HG02884 (cell line): ENCODE data around the gene LASP1.

Experiments
- ATAC-seq: cut with Tn5 transposase; IDR thresholded peaks from one replicate; pipeline ENCODE4 v1.9.1; 2021; ENCODE audit warnings: mild to moderate bottlenecking, moderate library complexity; ENCODE audit not compliant: unreplicated experiment

LASP1 gene

DNA sequence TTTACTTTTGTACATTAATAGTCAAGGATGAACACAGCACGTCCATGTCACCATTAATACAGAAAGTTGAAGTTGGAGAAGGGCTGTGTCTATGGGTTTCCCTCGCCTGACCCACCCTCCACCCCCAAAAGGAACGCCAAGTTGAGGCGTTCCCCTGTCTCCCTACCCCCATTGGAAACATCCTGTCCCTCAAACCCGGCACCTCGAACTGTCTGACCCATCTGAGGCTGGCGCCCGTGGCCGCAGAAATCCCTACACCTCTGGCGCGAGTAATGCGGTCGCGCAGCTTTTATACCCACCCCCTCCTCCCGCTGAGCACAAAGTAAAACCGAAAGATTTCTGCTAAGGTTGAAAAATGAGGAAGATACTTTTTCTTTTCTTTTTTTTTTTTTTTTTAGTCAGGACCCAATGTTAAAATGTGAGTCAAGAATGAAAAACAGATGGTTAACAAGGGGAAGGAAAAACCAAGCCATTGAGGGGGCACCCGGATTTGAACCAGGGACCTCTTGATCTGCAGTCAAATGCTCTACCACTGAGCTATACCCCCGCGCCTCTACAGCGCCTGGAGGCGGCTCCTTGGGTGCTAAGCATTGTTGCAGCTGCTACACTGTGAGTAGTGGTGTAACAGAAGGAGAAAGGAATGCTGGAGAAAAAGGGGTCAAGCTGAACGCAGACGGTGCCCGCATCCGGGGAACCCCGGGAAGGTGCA lies 887 bp upstream of the LASP1 start:
- ATAC-seq = no peak

DNA sequence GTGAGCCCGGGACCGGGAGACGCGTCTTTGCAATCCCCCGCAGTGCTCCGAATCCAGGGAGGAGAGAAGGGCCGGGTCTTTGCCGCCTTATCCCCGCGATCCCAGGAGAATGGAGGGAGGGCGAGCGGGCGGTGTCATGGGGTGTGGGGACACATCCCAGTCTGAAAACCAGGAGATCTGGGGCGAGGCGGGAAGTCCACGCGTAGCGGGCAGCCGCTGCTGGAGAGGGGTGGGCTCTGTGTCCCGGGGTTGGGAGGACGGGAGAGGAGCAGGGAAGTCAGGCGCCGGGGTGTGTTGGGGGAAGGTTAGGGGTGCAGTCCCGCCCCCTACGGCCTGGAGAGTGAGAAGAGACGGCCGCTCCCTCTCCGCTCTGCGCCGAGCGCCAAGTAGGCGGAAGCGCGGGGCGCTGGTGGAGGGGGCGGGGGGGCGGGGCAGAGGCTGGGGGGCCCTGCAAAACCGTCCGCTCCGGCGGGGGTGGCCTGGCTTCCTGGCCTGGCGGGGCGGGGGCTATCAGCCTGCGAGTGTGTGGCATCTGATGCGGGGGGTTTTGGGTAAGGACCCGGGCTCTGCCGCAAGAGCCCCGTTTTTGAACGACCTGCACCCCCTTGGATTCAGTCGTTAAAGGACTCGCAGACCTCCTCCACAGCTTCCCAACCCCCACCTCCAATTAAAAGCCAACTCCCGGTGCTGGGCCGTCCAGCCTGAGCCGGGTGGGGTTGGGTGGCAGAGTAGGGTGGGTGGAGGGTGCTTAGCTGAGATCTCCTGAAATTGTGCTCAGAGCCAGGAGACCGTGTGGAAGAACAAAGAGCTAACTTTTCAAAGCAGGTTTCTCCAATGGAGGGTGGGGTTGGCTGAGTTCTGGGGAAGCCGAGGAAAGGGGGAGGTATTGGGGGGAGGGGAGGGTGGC lies 654 bp downstream of the LASP1 start:
- ATAC-seq = no peak

DNA sequence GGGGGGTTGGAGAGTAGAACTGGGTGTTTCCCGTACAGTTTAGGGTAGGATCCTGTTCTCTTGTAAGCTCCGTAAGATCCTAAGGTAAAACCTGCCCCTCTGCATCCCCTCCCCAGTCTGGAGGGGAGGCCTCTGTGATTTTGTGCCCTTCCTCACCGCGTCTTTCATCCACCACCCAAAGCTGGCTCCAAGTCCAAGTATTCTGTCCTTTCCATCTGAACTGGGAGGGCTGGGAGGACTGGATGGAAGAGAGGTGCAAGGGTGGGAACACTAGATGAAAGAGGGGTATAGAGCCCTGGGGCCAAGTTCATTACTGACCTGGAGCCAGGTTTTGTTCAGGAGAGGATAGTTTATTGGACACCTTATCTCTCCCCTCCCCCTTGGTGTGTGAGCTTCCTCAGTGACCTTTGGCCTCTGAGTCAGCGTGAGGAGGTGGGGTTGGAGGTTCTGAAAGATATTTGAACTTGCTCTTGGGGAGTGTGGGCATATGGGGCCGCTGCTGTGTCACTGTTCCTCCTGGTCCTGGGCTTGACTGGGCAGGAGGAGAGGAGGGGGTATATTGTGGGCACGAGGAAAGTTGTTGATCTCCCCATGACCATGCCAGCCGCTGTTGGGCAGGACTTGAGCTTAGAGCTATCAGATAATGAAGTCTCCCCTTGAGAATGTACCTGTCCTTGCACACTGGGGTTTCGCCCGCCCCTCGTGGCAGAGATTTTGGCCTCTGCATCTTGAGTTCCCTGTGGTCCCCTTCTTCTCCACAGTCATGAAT lies 1.6 kb downstream of the LASP1 start:
- ATAC-seq = no peak

DNA sequence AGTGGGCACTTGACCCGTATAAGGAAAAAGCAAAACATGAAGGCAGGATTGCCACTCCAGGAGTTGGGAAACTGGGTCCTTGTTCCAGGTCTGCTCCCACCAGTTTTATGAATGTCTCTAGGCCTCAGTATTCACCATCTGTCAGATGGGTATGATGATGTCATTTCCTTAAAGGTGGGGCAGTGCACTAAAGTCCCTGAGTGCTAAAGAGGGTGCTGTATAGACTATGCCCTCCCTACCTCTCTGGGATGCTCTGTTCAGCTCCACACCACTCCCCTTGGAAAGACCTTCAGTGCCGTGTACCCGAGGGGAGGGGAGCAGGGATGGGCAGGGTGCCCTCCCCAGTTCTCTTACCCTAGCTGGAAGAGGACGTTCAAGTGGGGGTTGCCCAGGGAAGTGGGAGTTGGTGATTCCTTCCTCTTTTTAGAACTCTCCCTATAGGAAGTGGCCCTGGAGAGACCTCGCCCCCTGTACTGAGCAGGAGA lies 2.2 kb downstream of the LASP1 start:
- no peak for ATAC-seq

DNA sequence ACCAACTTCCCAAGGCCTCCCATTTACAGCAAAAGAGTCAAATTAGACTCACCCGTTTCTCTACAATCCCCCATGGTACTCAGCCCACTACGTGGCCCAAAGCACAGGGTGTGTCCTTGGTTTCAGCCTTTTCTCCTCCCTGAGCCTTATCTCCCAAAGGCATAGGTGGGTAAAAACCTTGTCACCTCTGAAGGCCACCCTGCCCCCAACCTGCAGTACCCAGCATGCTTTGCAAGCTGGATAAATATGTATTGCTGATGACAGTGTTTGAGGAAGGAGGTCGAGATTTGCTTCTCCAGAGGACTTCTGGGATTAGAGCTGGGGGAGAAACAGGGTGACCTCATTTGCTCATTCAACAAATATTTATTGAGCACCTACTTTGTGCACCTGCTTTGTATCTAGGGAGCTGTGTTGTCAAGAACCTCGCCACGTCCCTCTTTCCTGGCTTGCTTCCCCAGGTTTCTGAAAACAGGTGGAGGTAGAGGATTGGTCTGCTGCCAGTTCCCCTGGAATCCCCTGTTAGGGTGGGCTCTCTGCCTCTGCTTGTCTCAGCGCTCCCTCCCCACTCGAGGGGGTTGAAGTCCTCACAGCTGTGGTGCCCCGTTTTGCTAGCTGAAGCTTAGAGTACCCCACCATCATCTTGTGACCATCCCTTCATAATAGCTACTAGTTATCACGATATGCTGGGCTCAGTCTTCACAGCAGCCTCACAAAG lies 3.0 kb downstream of the LASP1 start:
- ATAC-seq = no peak

DNA sequence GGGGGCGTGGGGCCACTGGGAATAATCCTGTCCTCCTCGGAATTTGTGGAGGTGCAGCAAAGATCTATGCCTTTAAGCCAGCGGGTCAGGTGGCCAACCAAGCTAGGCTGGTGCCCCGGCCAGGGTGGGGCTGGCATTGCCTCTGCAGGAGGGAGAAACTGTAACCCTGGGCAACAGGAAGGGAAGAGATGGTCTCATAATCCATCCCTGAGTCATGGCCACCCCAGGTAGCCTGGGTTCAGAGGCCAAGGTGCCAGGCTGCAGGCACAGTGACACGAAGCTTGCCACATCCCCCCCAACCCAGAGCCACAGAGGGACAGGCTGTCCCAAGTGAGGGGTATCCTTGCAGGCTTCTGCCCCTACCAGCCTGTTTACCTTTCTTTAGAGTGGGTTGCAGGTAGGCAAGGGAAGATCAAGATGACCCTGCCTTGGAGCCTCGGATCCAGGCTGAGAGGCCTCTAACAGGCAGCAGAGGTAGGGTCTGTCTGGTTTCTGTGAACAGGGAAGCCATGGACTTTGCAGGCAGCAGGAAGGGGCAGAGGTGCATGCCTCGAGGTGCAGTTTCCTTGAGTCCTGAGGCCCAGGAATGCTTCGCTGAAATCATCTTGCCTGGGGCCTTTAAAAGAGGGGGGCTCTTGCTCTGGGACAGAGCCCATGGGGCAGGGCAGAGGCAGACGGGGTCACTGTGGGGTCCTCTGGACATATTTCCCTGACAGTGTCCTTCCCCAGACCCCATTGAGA lies 4.0 kb downstream of the LASP1 start:
- ATAC-seq = no peak

DNA sequence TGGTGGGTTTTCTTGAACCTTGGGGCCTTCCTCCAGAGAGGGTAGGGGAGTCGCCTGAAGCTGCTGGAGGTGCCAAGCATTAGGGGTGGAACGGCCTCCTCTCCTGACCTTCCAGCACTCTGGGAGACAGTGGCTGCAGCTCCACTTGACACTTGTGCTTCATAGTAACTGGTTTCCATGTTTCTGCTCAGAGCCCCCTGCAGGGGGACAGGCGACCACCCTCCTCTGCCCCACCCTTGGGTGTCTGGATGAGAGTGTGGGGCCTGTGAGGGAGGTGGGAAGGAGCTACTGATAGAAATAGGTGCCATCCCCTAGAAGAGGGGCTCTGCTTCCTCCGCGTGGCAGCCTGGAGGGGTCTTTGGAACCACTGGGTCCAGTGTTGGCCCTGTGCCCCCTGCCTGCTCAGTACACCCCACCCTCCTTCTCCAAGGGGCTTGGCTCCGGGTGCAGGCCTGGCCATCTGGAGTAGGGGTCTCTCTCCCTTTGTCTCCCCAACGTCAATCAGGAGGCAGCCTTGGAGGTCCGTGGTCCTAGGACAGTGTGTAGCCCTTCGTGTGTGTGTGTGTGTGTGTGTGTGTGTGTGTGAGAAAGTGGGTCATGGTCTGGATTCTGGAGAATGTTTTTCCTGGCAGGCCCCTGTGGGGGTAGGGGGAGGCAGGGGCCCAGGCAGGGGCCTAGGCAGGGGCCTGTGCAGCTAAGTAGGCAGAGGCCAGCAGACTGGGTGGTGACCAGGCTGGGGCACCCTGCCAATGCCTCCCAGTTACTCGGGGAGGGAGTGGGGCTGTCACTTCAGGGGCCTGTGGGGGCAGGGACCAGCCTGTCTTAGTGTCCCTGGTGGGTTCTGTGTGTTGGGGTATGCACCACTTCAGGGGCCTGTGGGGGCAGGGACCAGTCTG lies 4.9 kb downstream of the LASP1 start:
- ATAC-seq = no peak

DNA sequence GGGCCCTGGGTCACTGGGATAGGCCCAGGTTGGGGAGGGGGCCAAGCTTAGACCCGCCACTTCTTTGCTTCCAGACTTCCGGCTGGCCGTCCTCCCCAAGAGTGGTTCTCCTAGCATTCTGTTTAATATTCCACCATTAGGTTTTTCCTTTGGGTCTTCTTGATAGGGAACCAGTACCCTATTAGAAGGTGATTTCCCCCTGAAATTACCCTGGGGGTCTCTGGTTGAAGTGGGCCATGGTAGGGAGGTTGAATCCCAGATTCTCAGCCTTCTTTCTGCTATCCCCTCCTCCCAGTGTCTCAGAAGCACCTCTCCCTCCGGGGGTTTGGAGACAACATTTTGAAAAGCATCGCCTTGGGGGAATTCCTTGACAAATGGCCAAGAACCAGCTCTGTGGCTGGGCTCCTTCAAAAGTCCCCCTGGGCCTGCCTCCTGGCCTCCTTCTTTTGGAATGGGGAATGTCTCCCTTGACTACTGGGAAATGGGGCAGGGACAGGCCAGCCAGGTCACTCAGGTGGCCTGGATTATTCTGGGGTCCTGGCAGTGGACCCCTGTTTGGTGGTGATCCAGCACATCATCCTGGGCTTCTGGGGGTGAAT lies 5.7 kb downstream of the LASP1 start:
- no peak for ATAC-seq

DNA sequence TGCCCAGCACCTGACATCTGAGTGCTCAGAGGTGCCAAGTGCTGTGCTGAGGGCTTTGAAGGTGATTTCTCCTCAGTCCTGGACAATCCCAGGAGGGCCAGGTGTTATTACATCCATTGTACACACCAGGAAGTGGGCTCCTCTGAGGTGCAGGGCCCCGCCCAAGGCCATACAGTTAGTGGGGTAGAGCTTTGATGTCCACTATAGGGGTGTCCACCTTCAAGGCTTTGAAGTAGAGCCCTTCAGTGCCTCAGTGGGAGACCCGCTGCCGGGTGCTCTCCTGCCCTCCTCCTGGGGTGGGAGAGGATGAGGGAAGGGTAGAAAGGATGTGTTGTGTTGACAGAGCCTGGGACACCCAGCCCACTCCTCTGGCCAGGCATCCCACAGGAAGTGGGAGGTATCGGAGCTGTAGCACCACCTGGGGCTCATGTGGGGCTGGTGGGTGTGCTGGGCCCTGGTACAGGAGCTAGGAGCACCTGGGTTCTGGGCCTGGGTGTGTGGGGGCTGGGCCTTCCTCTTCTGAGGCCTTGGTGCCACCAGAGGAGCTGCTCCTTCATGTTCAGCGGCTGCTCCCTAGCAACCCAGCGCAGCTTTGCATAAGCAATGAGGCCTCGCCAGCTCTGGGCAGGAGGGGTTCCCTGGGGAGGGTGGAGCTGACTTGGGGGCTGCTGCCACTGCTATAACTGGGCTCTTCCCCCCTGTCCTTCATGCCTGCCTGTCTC lies 7.4 kb downstream of the LASP1 start:
- ATAC-seq = no peak

DNA sequence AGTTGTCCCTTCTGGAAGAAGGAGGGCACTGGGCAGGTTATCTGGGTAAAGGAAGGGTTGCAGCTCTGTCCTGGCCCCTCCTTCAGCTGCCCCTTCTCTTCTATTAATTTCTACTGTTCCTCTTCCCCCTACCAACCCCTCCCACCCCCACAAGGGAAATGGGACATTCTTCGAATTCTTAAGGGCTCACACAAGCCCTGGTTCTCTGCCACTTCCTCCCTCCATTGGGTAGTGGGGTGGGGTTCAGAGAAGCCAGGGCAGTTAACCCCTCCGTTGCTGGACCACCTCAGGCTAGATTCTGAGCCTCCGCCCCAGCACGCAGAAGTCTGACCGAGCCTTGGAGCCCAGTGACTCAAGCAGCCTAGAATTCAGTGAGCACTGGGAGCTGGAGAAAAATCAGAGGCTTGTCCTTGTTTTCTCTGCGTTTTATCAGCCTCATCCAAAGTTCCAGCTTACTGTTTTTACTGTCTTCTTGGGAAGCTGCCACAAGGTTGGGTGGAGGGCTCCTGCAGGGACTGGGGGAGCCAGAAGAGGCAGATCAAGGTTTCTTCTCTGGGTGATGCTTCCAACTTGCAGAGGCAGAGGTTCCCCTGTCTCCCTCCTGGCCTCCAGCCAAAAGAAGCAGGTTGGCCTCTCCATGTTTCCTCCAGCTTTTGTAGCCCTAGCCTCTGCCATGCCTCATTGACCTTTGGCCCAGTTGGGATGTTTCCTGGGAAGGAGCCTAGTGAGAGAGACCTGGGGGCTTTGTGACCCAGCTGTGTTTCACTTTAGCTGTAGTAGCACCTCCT lies 10.2 kb downstream of the LASP1 start:
- ATAC-seq = no peak

DNA sequence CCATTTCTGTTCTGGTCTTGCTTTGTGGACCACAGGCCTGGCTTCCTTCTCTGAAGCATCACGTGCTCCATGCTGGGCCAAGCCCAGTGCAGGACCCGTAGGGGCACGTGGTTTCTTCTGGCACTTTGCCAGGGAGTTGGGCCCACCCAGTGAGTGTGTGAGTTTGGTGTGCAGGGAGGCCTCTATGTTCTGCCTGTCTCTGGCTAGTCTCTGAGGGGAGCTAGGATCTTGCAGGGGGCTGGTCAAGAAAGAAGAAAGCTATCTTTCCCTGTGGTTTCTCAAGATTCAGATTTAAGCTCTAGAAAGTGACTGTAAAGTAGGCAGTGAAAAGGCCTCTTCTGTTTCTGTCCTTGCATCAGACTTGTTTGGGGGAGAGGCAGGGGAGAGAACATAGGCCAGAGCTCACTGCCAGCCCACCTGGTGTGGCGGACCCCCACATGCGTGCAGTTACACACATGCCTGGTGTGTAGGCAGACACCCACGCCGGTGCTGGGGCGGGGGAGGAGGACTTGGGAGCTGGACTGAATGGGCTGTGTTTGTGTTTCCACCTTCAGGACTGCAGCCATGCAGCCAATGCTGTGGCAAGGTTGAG lies 11.8 kb downstream of the LASP1 start:
- no peak for ATAC-seq

DNA sequence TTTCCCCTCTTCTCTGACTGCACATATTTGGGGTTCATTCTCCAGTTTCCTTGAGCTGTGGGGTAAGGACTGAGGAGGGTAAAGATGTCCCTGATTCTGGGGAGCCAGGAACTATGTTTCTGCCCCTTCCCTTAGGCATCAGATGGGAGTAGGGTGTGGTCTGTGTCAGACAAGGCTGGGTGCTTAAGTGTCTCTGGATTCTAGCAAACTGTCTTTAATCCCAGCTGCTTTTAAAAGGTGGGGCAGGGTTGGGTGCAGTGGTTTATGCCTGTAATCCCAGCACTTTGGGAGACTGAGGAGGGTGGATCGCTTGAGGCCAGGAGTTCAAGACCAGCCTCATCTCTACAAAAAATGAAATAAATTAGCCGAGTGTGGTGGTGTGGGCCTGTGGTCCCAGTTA lies 13.0 kb downstream of the LASP1 start:
- no peak for ATAC-seq

DNA sequence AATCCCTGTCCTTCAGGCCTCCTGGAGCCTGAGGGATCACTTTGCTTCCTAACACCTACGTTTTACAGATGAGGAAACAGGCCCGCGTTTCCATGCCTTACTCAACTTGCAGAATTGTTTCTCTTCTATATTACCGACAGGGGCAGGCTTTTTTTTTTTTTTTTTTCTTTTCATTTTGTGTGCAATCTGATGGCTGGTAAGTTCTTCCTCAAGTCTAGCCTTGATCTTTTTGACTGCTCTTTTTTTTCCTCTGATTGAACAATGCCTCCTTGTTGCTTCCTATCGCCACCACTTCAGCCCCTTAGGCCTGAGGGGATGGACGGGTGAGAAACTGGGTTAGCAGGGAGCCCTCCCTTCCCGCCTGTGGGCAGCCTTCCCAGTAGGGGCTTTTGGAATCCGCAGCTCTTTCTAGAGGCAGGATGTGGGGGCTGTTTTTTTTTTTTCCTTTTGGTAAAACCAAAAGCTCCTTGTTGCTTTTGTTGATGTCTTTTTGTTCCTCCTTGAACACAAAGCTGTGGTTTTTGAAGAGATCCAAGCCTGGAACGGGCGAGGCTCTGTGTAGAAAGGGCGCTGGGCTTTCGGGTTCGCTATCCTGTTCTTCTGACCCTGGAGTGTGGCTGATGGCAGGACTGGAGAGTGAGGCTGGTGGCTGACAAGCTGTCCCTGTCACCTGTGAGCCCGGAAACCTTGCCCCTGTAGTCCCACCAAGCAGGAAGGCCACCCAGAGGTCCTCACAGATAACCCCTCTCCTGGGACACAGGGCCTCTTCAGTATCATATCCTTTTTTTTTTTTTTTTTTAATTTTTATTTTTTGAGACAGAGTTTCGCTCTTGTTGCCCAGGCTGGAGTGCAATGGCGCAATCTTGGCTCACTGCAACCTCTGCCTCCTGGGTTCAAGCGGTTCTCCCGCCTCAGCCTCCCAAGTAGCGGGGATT lies 14.0 kb downstream of the LASP1 start:
- no peak for ATAC-seq

DNA sequence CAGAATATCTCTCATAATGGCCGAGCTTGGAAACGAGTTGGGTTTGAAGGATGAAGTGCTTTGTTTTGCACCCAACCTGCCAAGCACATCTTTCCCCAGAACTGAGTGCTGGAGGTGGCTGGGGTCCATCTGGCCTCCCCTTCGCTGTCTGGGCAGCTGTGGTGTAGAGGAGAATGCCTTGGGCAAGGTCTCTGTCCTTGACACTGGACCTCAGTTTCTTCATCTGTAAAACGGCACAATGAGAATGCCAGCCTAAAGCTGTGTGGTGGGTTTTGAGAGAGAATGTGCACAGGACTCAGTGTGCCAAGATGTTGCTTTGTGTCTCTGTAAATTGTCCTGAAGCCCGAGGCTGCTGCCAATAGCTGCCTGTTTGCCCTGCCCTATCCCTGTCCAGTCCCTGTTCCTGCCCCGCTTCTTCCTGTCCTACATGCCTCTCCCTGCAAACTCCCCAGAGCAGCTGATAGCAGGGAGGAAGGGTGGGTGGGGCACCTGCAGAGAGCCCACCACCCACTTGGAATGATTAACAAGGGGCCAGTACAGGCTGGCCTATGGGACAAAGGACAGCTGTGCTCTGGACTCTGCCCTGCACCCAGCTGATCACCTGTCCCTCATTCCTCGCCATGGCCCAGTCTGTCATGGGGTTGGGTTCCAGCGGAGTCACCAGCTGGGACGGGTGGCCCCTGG lies 15.3 kb downstream of the LASP1 start:
- no peak for ATAC-seq
